Panc1 (cell line): Measurements from ENCODE around the gene PDE11A. TPM values are rescaled to one million over a fixed set of nuclear protein-coding genes. Genes with fewer than 3 reads are reported as not detected.

Experiments
- ATAC-seq: fragments of 200-7000 bp; cut with Tn5 transposase; 2 replicates; pipeline ENCODE4 v1.9.1; 2020; ENCODE audit warnings: mild to moderate bottlenecking, moderate library complexity
- BruUV-seq: library from RNA; stranded (reverse); fragments of 400-500 nt; replicated peaks from 2 replicates; lab custom pipeline; 2021; lab: Mats Ljungman, UMichigan
- CTCF ChIA-PET: fragments of 300-600 bp; sonication (Branson Sonifier 250); formaldehyde crosslinking; loops from one replicate; lab custom pipeline; 2022; ENCODE audit warnings: antibody characterized with exemption; lab: Charles Lee
- POLR2A ChIA-PET: fragments of 300-600 bp; sonication (Branson Sonifier 250); formaldehyde crosslinking; loops from one replicate; lab custom pipeline; 2022; ENCODE audit warnings: antibody characterized with exemption; lab: Charles Lee
- DNase-seq: peaks from one replicate; pipeline ENCODE4 v3.0.0-alpha.2; 2010; ENCODE audit warnings: low read depth, low spot score
- H3K27ac ChIP-seq: 2 replicates; pipeline ENCODE4 v1.5.1; 2011; ENCODE audit warnings: mild to moderate bottlenecking, low read length, inconsistent platforms
- H3K27me3 ChIP-seq: fragments of 200-500 bp; sonication (Bioruptor generic); 2 replicates; pipeline ENCODE4 v1.6.0; 2014; ENCODE audit warnings: low read length, inconsistent platforms; ENCODE audit not compliant: control insufficient read depth, insufficient read depth
- H3K36me3 ChIP-seq: fragments of 200-500 bp; sonication (Bioruptor generic); 2 replicates; pipeline ENCODE4 v1.5.1; 2014; ENCODE audit warnings: inconsistent platforms, mild to moderate bottlenecking, low read length, moderate library complexity; ENCODE audit not compliant: control insufficient read depth, insufficient read depth
- H3K4me1 ChIP-seq: 2 replicates; pipeline ENCODE4 v1.5.1; 2011; ENCODE audit warnings: inconsistent platforms, mild to moderate bottlenecking, low read length, moderate library complexity; ENCODE audit not compliant: control insufficient read depth, insufficient read depth
- H3K4me3 ChIP-seq, 2 experiments: 2 replicates each; pipeline ENCODE4 v1.5.1; 2011 to 2012; ENCODE audit warnings: low read depth in 2 of 2, low read length in 2 of 2, mild to moderate bottlenecking in 2 of 2, inconsistent platforms in 1 of 2, moderate library complexity in 1 of 2
- H3K9me3 ChIP-seq: fragments of 200-500 bp; sonication (Bioruptor generic); 2 replicates; pipeline ENCODE4 v1.5.1; 2014; ENCODE audit warnings: low read depth, mild to moderate bottlenecking, inconsistent platforms, low read length, moderate library complexity; ENCODE audit not compliant: control insufficient read depth, insufficient read depth
- POLR2AphosphoS5 ChIP-seq: IDR thresholded peaks from 2 replicates; pipeline ENCODE4 v1.6.1; 2012; ENCODE audit warnings: mild to moderate bottlenecking, low read depth, low read length, moderate library complexity
- SIN3A ChIP-seq: IDR thresholded peaks from 2 replicates; pipeline ENCODE4 v1.6.1; 2012; ENCODE audit warnings: low read depth, mild to moderate bottlenecking, low read length, moderate library complexity, borderline replicate concordance; ENCODE audit not compliant: insufficient read depth
- TCF7L2 ChIP-seq: IDR thresholded peaks from 2 replicates; pipeline ENCODE4 v1.6.1; 2011; ENCODE audit warnings: mild to moderate bottlenecking, low read depth, low read length, inconsistent platforms
- in situ Hi-C: cut with HindIII; loops from 2 replicates; pipeline ENCODE4 v1.10.0; 2016; ENCODE audit warnings: low sequenced_read_pairs, low pct_unique_long_range_greater_than_20kb
- intact Hi-C: fragments of 100-400 bp; cut with micrococcal nuclease; formaldehyde crosslinking; loops from one replicate; pipeline ENCODE4 v1.10.0; 2022; ENCODE audit not compliant: unreplicated experiment
- total RNA-seq: library from RNA; stranded (reverse); gene quantifications from one replicate; pipeline ENCODE4 v1.2.1, GENCODE V29; 2021; ENCODE audit not compliant: unreplicated experiment
- TF ChIP-seq, protein P1 (sequence below): fragments of 450-650 bp; IDR thresholded peaks from 2 replicates; pipeline ENCODE4 v1.5.1; 2017; ENCODE audit warnings: mild to moderate bottlenecking
- TF ChIP-seq, protein P2 (sequence below), 2 experiments: IDR thresholded peaks; 2 replicates each; pipeline ENCODE4 v1.6.1; 2011 to 2012; ENCODE audit warnings: low read depth in 2 of 2, control low read depth in 1 of 2, low read length in 1 of 2, mild to moderate bottlenecking in 1 of 2, moderate library complexity in 1 of 2; ENCODE audit not compliant: insufficient read depth in 1 of 2

The PDE11A gene
- total RNA-seq, 1 experiment from 2014 or later: not detected

DNA sequence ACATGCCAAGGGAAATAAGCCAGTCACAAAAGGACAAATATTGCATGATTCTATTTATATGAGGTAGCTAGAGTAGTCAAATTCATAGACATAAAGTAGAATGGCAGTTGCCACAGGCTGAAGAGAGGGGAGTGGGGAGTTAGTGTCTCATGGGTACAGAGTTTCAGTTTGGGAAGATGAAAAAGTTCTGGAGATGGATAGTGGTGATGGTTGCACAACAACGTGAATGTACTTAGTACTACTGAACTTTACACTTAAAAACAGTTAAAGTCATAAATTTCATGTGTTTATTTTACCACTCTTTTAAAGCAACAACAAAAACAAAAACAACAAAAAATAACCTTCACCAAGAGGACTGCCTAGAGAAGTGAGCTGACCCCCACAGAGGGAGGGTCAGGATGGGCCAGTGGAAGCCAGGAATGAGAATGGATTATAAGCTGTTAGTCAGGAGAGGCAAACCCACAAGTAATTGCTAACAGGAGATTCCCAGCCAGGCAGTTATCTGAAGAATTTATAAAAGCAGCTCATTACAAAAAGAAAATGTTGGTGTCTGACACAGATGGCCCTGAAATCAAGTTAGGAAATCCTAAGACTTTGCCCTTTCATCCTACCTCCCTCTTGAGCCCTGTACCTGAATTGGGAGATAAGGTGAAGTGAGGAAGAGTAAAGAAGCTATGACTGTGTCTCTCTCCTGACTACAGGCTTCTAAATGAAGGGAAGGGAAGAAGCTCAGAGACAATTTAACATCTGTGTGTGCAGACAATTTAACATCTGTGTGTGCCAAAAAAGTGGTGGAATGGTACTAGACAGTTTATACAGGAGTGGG is 263.4 kb downstream of the PDE11A start:
- no peak for DNase-seq
- ChIA-PET CTCF (no interaction called here), POLR2A (no interaction called here)
- H3K27ac ChIP-seq: no peak overlapping the region
- H3K4me3 ChIP-seq: no peak overlapping the region
- intact Hi-C loops (no loop called here), in situ Hi-C loops (no loop called here)
- H3K27me3 ChIP-seq: no peaks in the 10 kb centered on the region
- H3K9me3 ChIP-seq: 0 out of 2 replicates have a peak, but pooled peaks cover 3% of the 10 kb centered on the region
- no peaks in the 10 kb centered on the region for H3K36me3 ChIP-seq
- H3K4me1 ChIP-seq: no peaks in the 10 kb centered on the region
- TF ChIP-seq POLR2AphosphoS5: no peak
- no peak for TF ChIP-seq SIN3A
- TF ChIP-seq, protein P1, sequence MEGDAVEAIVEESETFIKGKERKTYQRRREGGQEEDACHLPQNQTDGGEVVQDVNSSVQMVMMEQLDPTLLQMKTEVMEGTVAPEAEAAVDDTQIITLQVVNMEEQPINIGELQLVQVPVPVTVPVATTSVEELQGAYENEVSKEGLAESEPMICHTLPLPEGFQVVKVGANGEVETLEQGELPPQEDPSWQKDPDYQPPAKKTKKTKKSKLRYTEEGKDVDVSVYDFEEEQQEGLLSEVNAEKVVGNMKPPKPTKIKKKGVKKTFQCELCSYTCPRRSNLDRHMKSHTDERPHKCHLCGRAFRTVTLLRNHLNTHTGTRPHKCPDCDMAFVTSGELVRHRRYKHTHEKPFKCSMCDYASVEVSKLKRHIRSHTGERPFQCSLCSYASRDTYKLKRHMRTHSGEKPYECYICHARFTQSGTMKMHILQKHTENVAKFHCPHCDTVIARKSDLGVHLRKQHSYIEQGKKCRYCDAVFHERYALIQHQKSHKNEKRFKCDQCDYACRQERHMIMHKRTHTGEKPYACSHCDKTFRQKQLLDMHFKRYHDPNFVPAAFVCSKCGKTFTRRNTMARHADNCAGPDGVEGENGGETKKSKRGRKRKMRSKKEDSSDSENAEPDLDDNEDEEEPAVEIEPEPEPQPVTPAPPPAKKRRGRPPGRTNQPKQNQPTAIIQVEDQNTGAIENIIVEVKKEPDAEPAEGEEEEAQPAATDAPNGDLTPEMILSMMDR: no peak
- no peak for TF ChIP-seq TCF7L2
- TF ChIP-seq, protein P2, sequence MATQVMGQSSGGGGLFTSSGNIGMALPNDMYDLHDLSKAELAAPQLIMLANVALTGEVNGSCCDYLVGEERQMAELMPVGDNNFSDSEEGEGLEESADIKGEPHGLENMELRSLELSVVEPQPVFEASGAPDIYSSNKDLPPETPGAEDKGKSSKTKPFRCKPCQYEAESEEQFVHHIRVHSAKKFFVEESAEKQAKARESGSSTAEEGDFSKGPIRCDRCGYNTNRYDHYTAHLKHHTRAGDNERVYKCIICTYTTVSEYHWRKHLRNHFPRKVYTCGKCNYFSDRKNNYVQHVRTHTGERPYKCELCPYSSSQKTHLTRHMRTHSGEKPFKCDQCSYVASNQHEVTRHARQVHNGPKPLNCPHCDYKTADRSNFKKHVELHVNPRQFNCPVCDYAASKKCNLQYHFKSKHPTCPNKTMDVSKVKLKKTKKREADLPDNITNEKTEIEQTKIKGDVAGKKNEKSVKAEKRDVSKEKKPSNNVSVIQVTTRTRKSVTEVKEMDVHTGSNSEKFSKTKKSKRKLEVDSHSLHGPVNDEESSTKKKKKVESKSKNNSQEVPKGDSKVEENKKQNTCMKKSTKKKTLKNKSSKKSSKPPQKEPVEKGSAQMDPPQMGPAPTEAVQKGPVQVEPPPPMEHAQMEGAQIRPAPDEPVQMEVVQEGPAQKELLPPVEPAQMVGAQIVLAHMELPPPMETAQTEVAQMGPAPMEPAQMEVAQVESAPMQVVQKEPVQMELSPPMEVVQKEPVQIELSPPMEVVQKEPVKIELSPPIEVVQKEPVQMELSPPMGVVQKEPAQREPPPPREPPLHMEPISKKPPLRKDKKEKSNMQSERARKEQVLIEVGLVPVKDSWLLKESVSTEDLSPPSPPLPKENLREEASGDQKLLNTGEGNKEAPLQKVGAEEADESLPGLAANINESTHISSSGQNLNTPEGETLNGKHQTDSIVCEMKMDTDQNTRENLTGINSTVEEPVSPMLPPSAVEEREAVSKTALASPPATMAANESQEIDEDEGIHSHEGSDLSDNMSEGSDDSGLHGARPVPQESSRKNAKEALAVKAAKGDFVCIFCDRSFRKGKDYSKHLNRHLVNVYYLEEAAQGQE (IDR thresholded peaks at IDR 0.05; ENCODE audit: insufficient read depth in 1 of 2, low read depth in 2 of 2, low read length in 1 of 2): no peak
- ATAC-seq: no peak
- BruUV-seq: no TSS peak

DNA sequence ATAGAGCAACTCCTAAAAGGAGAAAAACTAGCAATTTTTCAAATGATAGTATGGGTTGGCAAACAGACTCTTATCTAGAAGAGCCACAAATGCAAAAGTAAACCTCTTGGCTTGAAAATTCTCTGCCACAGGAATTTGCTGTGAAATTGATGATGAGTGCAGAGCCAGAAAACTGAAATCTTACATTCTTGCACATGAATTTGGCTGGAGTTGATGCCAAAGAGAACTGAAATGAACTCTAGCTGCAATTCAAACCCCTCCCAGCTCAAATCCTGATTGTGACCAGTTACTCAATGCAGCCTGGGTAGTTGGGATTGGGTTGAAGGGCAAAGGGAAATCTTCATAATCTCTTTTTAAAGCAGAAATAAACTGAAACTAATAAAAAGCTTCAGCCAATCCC is 266.6 kb downstream of the PDE11A start:
- Histone ChIP-seq H3K9me3 (0 out of 2 replicates have a peak, but pooled peaks cover 3% of the 10 kb centered on the region), H3K36me3 (no peaks in the 10 kb centered on the region), H3K4me1 (no peaks in the 10 kb centered on the region), H3K27me3 (no peaks in the 10 kb centered on the region), H3K27ac (no peak overlapping the region), H3K4me3 (no peak overlapping the region)
- BruUV-seq: no TSS peak
- no peak for DNase-seq
- ATAC-seq: no peak
- CTCF ChIA-PET: no interaction called here
- in situ Hi-C loops: no loop called here
- intact Hi-C loops: no loop called here
- TF ChIP-seq, protein P1: no peak
- TF ChIP-seq SIN3A (no peak), POLR2AphosphoS5 (no peak), TCF7L2 (no peak)
- TF ChIP-seq, protein P2 (IDR thresholded peaks at IDR 0.05; ENCODE audit: insufficient read depth in 1 of 2, low read depth in 2 of 2, low read length in 1 of 2): no peak
- POLR2A ChIA-PET: no interaction called here
